Adrenal gland (tissue), 12 donors: ENCODE data around the gene SPAG17. TPM values are rescaled to one million over a fixed set of nuclear protein-coding genes. Genes with fewer than 3 reads are reported as not detected.

Experiments
- DNase-seq, 7 donors: peaks; one replicate each; pipeline ENCODE4 v3.0.0-alpha.2; 2019 to 2020
- H3K27ac ChIP-seq, 5 donors: fragments of 200-600 bp; sonication (generic) in 4 of 5; 1 replicate in 3 of 5; 2 replicates in 2 of 5; pipeline versions ENCODE4 v1.5.1 to v1.8.0; 2016 to 2020; ENCODE audit warnings: mild to moderate bottlenecking in 1 of 5
- H3K27me3 ChIP-seq: fragments of 200-600 bp; 2 replicates; pipeline ENCODE4 v1.8.0; 2021
- H3K36me3 ChIP-seq, 2 donors: fragments of 200-600 bp; replicated peaks in 1 of 2; 1 replicate in 1 of 2; 2 replicates in 1 of 2; pipeline versions ENCODE4 v1.5.1 to v1.8.0; 2018 to 2022
- H3K4me1 ChIP-seq, 2 donors: fragments of 200-600 bp; replicated peaks in 1 of 2; 1 replicate in 1 of 2; 2 replicates in 1 of 2; pipeline versions ENCODE4 v1.5.1 to v1.8.0; 2018 to 2021
- H3K4me3 ChIP-seq, 4 donors: fragments of 200-600 bp; sonication (generic) in 3 of 4; one replicate each; pipeline ENCODE4 v1.5.1; 2016 to 2018
- H3K9me3 ChIP-seq, 3 donors: fragments of 200-600 bp; sonication (generic) in 1 of 3; replicated peaks in 1 of 3; 1 replicate in 2 of 3; 2 replicates in 1 of 3; pipeline versions ENCODE4 v1.5.1 to v1.8.0; 2016 to 2021
- POLR2A ChIP-seq, 2 donors: fragments of 450-650 bp; IDR thresholded peaks; one replicate each; pipeline ENCODE4 v1.6.1; 2017; ENCODE audit warnings: antibody characterized with exemption in 2 of 2, mild to moderate bottlenecking in 2 of 2, moderate library complexity in 1 of 2
- WGBS, 4 donors: extraction: QIAGEN DNeasy Blood & Tissue Kit in 2 of 4; methylation state at CpG; one replicate each; pipeline versions ENCODE4 v1.1.5 to v1.1.7; 2013 to 2017; 5-methylcytosine and 5-hydroxymethylcytosine counted together
- intact Hi-C, 2 donors: fragments of 100-400 bp; cut with DNase I; formaldehyde crosslinking; loops; one replicate each; pipeline versions ENCODE4 v1.14.1 to v1.15.0; 2022 to 2023
- polyA plus RNA-seq, 3 donors: library from polyadenylated mRNA; stranded (reverse); fragments of 200-250 nt in 2 of 3; fragments of 350-450 nt in 1 of 3; fragmentation: Illumina TruSeq in 1 of 3; extraction: RNeasy Lipid Tissue Mini Kit (QIAGEN cat#74804) in 1 of 3; gene quantifications; one replicate each; pipeline ENCODE4 v1.2.3, GENCODE V29; 2013 to 2014
- total RNA-seq, 9 donors: library from RNA; depleted of rRNA in 4 of 9; stranded (reverse); fragments of >200 nt in 4 of 9; fragments of 120-200 nt in 1 of 9; fragmentation: NEBNext Ultra II Directional in 1 of 9; extraction: Animal tissue kit (Norgen Biotek cat#: 25700) in 1 of 9; gene quantifications; one replicate each; pipeline versions ENCODE4 v1.1.0 to v1.2.4, GENCODE V29; 2013 to 2023
- TF ChIP-seq, protein P1 (sequence below), 6 experiments: fragments of 450-650 bp in 4 of 6; fragments of 200-600 bp in 2 of 6; sonication (generic) in 1 of 6; IDR thresholded peaks; 1 replicate in 5 of 6; 2 replicates in 1 of 6; pipeline versions ENCODE4 v1.5.1 to v1.8.0; 2016 to 2021; ENCODE audit warnings: antibody characterized with exemption in 6 of 6, mild to moderate bottlenecking in 2 of 6, moderate library complexity in 1 of 6
- donor health status: healthy with polysubstance abuse.
- donor health status: Bipolar disorder and iron deficiency.
- donor health status: DM: yes; HTN: yes; CAD: no.
- donor health status: DM: no; HTN: no; CAD: no.
- donor health status: DM: no; HTN: no; CAD: no.
- donor health status: DM: yes; HTN: yes; CAD: no.

Gene SPAG17
- total and polyA plus RNA-seq, 12 donors, result 0.07 to 2.2 (median 0.57) TPM; not detected in 1

DNA sequence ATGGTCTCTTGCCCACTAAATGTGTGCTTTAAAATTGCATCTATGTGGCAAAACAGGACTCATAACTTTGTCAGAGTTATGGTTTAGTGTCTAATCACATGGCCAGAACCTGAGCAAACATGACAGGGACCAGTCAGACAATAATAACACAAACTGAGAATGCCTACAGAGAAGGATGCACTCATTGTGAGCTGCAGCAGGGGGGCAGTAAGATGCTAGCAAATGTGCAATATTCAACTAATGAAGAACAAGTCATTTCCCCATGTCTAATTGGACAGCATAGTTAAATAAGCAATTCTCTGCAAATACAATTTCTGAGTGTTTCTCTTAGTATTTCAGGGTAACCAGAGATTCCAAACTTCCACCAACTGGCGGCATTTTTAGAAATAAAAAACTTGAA is 30.8 kb downstream of the SPAG17 start:
- TF ChIP-seq, protein P1, sequence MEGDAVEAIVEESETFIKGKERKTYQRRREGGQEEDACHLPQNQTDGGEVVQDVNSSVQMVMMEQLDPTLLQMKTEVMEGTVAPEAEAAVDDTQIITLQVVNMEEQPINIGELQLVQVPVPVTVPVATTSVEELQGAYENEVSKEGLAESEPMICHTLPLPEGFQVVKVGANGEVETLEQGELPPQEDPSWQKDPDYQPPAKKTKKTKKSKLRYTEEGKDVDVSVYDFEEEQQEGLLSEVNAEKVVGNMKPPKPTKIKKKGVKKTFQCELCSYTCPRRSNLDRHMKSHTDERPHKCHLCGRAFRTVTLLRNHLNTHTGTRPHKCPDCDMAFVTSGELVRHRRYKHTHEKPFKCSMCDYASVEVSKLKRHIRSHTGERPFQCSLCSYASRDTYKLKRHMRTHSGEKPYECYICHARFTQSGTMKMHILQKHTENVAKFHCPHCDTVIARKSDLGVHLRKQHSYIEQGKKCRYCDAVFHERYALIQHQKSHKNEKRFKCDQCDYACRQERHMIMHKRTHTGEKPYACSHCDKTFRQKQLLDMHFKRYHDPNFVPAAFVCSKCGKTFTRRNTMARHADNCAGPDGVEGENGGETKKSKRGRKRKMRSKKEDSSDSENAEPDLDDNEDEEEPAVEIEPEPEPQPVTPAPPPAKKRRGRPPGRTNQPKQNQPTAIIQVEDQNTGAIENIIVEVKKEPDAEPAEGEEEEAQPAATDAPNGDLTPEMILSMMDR (IDR thresholded peaks at IDR 0.05), result peak in 3 of 6 experiments; percentile 11 to 24 (median 18)
- TF ChIP-seq POLR2A (IDR thresholded peaks at IDR 0.05), result no peak
- no peaks in the 10 kb centered on the region for H3K36me3 ChIP-seq
- H3K4me1 ChIP-seq, result no peaks in the 10 kb centered on the region
- intact Hi-C loops, result loop anchor here in 1 of 2 donors (10.0 kb wide), 2 partner anchors 851 to 1211 kb away; partner anchors contain the start of gene HAO2
- no peak for DNase-seq
- H3K27ac ChIP-seq, result no peak overlapping the region
- H3K27me3 ChIP-seq, result no peaks in the 10 kb centered on the region
- H3K4me3 ChIP-seq, result no peak overlapping the region
- H3K9me3 ChIP-seq, result no peaks in the 10 kb centered on the region
- 85 to 91% (median 87%) methylated on average over 1 of the region's 1 CpG for WGBS, 4 donors

GRCh38 chr1:118151312-118151937 is 33.6 kb downstream of the SPAG17 start:
- intact Hi-C loops, result loop anchor here in 1 of 2 donors (10.0 kb wide), 2 partner anchors 853 to 1213 kb away; partner anchors contain the start of gene HAO2
- H3K36me3 ChIP-seq, result no peaks in the 10 kb centered on the region
- 0 to 2% (median 1%) methylated on average over 6 of the region's 6 CpGs for WGBS, 4 donors
- H3K27ac ChIP-seq, result no peak overlapping the region
- peak; percentile 26 to 80 (median 56) for DNase-seq
- H3K27me3 ChIP-seq, result no peaks in the 10 kb centered on the region
- TF ChIP-seq POLR2A (IDR thresholded peaks at IDR 0.05), result no peak
- TF ChIP-seq, protein P1 (IDR thresholded peaks at IDR 0.05), result peak; percentile 57 to 77 (median 66)
- H3K4me1 ChIP-seq, result no peaks in the 10 kb centered on the region
- H3K4me3 ChIP-seq, result no peak overlapping the region
- H3K9me3 ChIP-seq, result no peaks in the 10 kb centered on the region

DNA sequence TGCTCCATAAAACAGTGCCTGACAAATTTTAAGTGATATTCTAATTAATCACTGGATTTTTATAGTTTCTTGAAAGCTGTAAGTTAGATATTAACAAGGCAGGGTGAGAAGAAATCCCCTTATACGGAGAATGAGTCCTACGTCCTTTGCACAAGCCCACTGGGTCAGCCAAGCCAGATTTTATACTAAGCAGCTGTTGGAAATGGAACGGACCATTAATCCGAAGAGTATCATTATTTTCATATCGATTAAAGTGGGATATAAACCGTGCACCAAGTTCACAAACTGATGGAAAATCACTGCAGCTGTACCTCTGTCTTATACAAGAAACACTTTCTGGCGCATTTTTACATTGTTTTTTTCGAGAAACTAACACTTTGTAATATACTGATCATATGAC is 35.2 kb downstream of the SPAG17 start:
- Histone ChIP-seq H3K27ac (no peak overlapping the region), H3K4me1 (no peaks in the 10 kb centered on the region), H3K27me3 (no peaks in the 10 kb centered on the region), H3K4me3 (no peak overlapping the region), H3K9me3 (no peaks in the 10 kb centered on the region), H3K36me3 (no peaks in the 10 kb centered on the region)
- 74 to 86% (median 83%) methylated on average over 8 of the region's 8 CpGs for WGBS, 4 donors
- intact Hi-C loops, result loop anchor here in 1 of 2 donors (10.0 kb wide), 2 partner anchors 855 to 1215 kb away; partner anchors contain the start of gene HAO2
- no peak for TF ChIP-seq POLR2A (IDR thresholded peaks at IDR 0.05)
- TF ChIP-seq, protein P1 (IDR thresholded peaks at IDR 0.05), result no peak
- DNase-seq, result no peak

- Histone ChIP-seq H3K4me3 (no peak overlapping the region), H3K9me3 (no peaks in the 10 kb centered on the region), H3K36me3 (no peaks in the 10 kb centered on the region), H3K4me1 (no peaks in the 10 kb centered on the region), H3K27ac (no peak overlapping the region), H3K27me3 (no peaks in the 10 kb centered on the region)
- intact Hi-C loops, result no loop called here
- WGBS, 4 donors, result 67 to 79% (median 72%) methylated on average over 7 of the region's 7 CpGs
- TF ChIP-seq, protein P1 (IDR thresholded peaks at IDR 0.05), result no peak
- TF ChIP-seq POLR2A (IDR thresholded peaks at IDR 0.05), result no peak
- no peak for DNase-seq
These were observed 37.0 kb downstream of the SPAG17 start for GRCh38 chr1:118148034-118148433.
